ENCODE results near the gene REELD1.

Gene REELD1

DNA sequence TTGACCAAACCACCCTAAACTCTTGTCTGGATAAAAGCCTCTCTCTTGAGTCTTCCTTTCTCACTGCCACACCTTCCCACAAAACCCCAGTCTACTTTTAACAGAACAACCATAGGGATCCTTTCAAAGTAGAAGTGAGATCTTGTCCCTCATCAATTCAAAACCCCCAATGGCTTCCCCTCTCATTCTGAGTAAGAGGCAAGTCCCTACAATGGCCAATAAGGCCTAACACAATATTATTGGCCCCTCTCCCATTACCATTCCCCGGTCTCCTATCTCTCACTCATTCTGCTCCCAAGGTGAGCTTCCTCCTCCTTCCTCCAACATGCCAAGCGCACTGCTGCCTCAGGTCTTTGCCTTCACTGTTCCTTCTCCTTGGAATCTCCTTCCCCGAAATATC lies 57.1 kb downstream of the REELD1 start:
- no peak for DNase-seq

DNA sequence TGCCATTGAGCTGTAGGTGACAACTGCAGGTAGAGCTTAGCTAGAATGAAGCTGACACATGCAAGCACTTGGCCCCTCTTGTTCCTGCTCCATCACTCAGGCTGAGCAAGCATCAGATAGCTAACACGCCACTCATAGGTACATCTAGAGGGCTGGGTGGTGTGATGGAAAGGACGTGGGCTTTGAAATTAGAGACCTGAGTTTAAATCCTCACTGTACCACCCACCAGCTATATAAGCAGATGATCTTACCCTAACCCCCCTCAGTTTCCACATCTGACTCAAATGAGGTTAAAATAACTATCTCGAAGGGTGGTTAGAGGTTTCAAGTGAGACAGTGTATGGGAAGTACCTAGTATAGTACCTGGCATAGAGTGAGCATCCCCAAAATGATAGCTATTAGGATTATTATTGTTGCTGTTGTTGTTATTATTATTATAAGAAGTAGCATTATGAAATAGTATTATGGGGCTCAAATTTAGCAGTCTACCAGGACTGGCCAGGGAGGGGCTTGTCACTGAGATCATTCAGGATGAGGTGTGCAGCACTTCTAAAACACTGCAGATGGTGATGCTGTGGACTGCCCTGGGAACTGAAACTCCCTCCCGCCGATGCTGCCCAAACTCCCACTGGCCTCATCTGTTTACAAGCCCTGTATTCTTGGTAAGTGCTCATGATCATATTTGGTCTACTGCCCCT lies 59.0 kb downstream of the REELD1 start:
- DNase-seq = no peak

- DNase-seq = no peak
These were observed 60.4 kb downstream of the REELD1 start for GRCh38 chr4:146274774-146275173.

DNA sequence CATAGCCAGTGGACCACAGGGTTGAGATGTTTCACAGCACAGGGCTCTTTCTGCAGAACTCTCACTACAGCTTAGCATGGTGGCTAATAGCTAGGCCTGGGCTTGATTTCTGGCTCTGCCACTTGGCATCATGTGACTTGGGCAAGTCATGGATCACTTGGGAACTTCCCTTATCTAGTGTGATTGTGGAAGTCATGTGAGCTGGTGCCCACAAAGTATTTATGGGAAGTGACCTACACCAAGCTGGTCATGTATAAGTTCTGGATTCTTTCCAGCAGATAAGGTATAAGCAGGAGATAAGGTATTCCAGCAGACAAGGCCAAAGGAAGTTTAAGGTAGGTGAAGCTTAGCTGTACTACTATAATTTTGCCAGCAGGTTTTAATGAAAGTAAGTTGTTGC lies 61.0 kb downstream of the REELD1 start:
- DNase-seq = no peak

GRCh38 chr4:146278986-146279385 lies 64.6 kb downstream of the REELD1 start:
- DNase-seq = no peak

Data from CD4-positive, alpha-beta T cell treated with Interferon gamma for 1 hour (primary cell).